ENCODE results near the gene COL19A1. TPM values are rescaled to one million over a fixed set of nuclear protein-coding genes. Genes with fewer than 3 reads are reported as not detected.

COL19A1 gene
- total and polyA plus RNA-seq, 4 donors, result 0.09 to 4.4 (median 0.80) TPM; not detected in 1

DNA sequence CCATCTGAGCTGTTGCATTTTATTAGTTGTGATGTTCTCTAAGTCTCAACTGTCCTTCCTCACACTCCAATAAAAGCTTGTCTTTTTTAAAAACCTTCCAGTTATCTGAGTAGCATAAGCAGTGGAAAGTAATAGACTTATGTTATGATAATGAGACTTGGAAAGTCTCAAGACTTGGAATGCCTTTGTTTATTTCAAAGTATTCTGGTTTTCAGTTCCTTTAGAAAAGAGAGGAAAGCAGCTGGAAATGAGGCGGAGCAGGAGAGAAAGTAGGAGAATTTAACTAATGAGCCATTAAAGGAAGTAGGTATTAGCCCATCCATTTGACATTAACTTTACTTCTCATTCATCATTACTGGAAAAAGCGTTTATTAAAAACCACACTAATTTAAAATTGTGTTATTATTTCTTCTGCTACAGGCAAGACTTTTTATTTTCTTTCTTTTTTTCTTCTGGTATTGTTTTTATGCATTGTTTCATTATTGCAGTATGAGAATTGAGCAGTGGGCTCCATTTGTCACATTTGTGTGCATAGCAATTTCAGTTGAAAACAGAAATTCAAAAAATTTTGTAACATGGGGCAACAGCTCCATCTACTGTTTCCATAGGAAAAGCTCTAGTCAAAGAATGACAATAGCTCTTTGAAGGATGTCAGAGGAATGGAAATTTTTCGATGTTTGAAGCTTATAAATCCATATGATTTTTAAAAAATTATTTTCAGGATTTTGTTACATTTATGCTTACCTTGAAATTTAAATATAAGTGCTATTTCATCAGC is 241.7 kb downstream of the COL19A1 start:
- no peak overlapping the region for H3K9ac ChIP-seq (ENCODE audit: insufficient read depth in 1 of 2, low read length in 2 of 2)
- ATAC-seq (ENCODE audit: insufficient read depth, low FRiP score) (no peak), DNase-seq (peak in 2 of 3 donors; percentile 86 to 89)

DNA sequence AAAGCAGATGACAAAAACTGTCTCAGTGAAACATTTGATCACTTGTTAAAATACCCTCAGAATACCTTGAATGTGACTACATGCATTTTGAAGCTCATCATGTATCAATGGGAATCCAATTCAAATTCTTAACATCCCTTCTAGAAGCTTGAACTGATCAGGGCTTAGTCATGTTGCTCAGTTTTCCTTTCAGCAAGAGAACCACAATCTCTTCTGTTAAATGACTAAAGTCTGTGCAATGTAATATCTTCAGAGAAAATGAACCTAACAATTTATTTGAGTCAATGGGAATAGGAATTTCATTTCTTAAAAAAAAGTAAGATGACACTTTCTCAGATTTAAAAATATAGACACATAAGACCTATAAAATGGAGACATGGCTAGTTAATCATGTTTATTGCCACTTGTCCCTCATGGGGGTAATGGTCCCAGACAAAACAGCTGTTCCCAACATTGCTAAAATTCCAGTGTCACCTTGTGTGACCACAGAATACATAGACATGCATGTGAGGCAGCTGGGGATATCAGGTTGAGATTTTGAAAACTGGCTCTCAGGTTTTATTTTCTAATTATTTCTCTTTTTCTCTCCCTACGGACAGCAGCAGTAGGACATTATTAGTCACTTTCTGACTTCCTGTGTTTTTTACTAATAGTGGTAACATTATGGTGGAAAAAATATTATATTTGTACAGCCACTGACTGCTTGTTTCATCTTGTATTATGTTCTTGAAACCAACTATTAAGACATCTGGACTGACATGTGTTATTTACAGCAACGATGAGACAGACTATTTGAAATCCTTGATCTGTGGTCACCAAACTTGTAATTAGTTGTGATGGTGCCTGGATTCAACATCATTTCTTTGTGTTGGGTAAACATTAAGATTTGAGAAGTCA is 244.0 kb downstream of the COL19A1 start:
- Histone ChIP-seq H3K9ac (ENCODE audit: insufficient read depth in 1 of 2, low read length in 2 of 2) (no peak overlapping the region), H3K4me3 (no peak overlapping the region), H3K27me3 (ENCODE audit: control insufficient read depth in 3 of 3, insufficient read depth in 3 of 3, low read length in 2 of 3) (no peaks in the 10 kb centered on the region), H3K9me3 (ENCODE audit: control insufficient read depth in 4 of 4, insufficient read depth in 3 of 4, low read length in 3 of 4) (no peaks in the 10 kb centered on the region), H3K4me1 (ENCODE audit: control insufficient read depth in 5 of 5, insufficient read depth in 5 of 5, low read length in 5 of 5) (peaks cover 0 to 8% (median 0%) of the 10 kb centered on the region in 5 donors), H3K27ac (ENCODE audit: low read depth in 1 of 2, low read length in 1 of 2) (no peak overlapping the region), H3K36me3 (ENCODE audit: control insufficient read depth in 4 of 4, insufficient read depth in 4 of 4, low read length in 4 of 4) (no peaks in the 10 kb centered on the region)
- no peak for ATAC-seq (ENCODE audit: insufficient read depth, low FRiP score)
- 61 to 78% methylated on average over 2 of the region's 2 CpGs for WGBS, 2 donors
- TF ChIP-seq CTCF (IDR thresholded peaks at IDR 0.05; ENCODE audit: control extremely low read depth, extremely low read depth), result no peak
- DNase-seq, result no peak

More for the DNA sequence above, 241.7 kb downstream of the COL19A1 start:
- Histone ChIP-seq H3K4me3 (no peak overlapping the region), H3K27ac (ENCODE audit: low read depth in 1 of 2, low read length in 1 of 2) (no peak overlapping the region), H3K27me3 (ENCODE audit: control insufficient read depth in 3 of 3, insufficient read depth in 3 of 3, low read length in 2 of 3) (no peaks in the 10 kb centered on the region), H3K36me3 (ENCODE audit: control insufficient read depth in 4 of 4, insufficient read depth in 4 of 4, low read length in 4 of 4) (no peaks in the 10 kb centered on the region), H3K4me1 (ENCODE audit: control insufficient read depth in 5 of 5, insufficient read depth in 5 of 5, low read length in 5 of 5) (peaks cover 0 to 8% (median 0%) of the 10 kb centered on the region in 5 donors), H3K9me3 (ENCODE audit: control insufficient read depth in 4 of 4, insufficient read depth in 3 of 4, low read length in 3 of 4) (no peaks in the 10 kb centered on the region)
- WGBS, 2 donors, result 47 to 66% methylated on average over 3 of the region's 3 CpGs
- no peak for TF ChIP-seq CTCF (IDR thresholded peaks at IDR 0.05; ENCODE audit: control extremely low read depth, extremely low read depth)

- TF ChIP-seq CTCF (IDR thresholded peaks at IDR 0.05; ENCODE audit: control extremely low read depth, extremely low read depth), result no peak
- Histone ChIP-seq H3K36me3 (ENCODE audit: control insufficient read depth in 4 of 4, insufficient read depth in 4 of 4, low read length in 4 of 4) (no peaks in the 10 kb centered on the region), H3K9me3 (ENCODE audit: control insufficient read depth in 4 of 4, insufficient read depth in 3 of 4, low read length in 3 of 4) (no peaks in the 10 kb centered on the region), H3K4me1 (ENCODE audit: control insufficient read depth in 5 of 5, insufficient read depth in 5 of 5, low read length in 5 of 5) (peaks cover 0 to 8% (median 0%) of the 10 kb centered on the region in 5 donors), H3K27me3 (ENCODE audit: control insufficient read depth in 3 of 3, insufficient read depth in 3 of 3, low read length in 2 of 3) (no peaks in the 10 kb centered on the region), H3K27ac (ENCODE audit: low read depth in 1 of 2, low read length in 1 of 2) (no peak overlapping the region), H3K4me3 (no peak overlapping the region), H3K9ac (ENCODE audit: insufficient read depth in 1 of 2, low read length in 2 of 2) (no peak overlapping the region)
- no peak for DNase-seq
- ATAC-seq (ENCODE audit: insufficient read depth, low FRiP score), result no peak
These were observed 245.4 kb downstream of the COL19A1 start for GRCh38 chr6:70111737-70112136.
